Caco-2 (cell line): ENCODE measurements around the gene COL19A1. TPM values are rescaled to one million over a fixed set of nuclear protein-coding genes. Genes with fewer than 3 reads are reported as not detected.

ENCODE experiments used
- BruUV-seq: library from RNA; stranded (reverse); fragments of 400-500 nt; replicated peaks from 2 replicates; lab custom pipeline; 2021; lab: Mats Ljungman, UMichigan
- CTCF ChIA-PET: fragments of 300-600 bp; sonication (Branson Sonifier 250); formaldehyde crosslinking; loops from one replicate; lab custom pipeline; 2022; ENCODE audit warnings: antibody characterized with exemption; lab: Charles Lee
- POLR2A ChIA-PET: fragments of 300-600 bp; sonication (Branson Sonifier 250); formaldehyde crosslinking; loops from one replicate; lab custom pipeline; 2022; ENCODE audit warnings: antibody characterized with exemption; lab: Charles Lee
- DNase-seq, 2 experiments: peaks; one replicate each; pipeline versions ENCODE4 v3.0.0 to v3.0.0-alpha.2; 2020 to 2022
- H3K27me3 ChIP-seq: replicated peaks from 2 replicates; pipeline ENCODE4 v1.6.0; 2011; ENCODE audit warnings: low read length; ENCODE audit not compliant: control insufficient read depth, insufficient read depth
- H3K36me3 ChIP-seq: 2 replicates; pipeline ENCODE4 v1.5.1; 2011; ENCODE audit warnings: low read length; ENCODE audit not compliant: control insufficient read depth, insufficient read depth
- H3K4me1 ChIP-seq: fragments of 250-450 bp; sonication (Bioruptor Pico); 2 replicates; pipeline ENCODE4 v1.5.1; 2020; ENCODE audit warnings: mild to moderate bottlenecking
- H3K4me3 ChIP-seq: 2 replicates; pipeline ENCODE4 v1.5.1; 2011; ENCODE audit warnings: low read depth, mild to moderate bottlenecking, control low read depth, low read length
- H3K9me3 ChIP-seq: fragments of 250-450 bp; sonication (Bioruptor Pico); 2 replicates; pipeline ENCODE4 v1.5.1; 2020; ENCODE audit warnings: mild to moderate bottlenecking, moderate library complexity
- H3K27ac Mint-ChIP-seq: one replicate; pipeline ENCODE4 v1.8.0; 2022; ENCODE audit warnings: mixed read lengths; ENCODE audit not compliant: unreplicated experiment
- H3K27me3 Mint-ChIP-seq: one replicate; pipeline ENCODE4 v1.8.0; 2022; ENCODE audit warnings: mixed read lengths; ENCODE audit not compliant: insufficient read depth, unreplicated experiment
- H3K36me3 Mint-ChIP-seq: one replicate; pipeline ENCODE4 v1.8.0; 2022; ENCODE audit warnings: mild to moderate bottlenecking, mixed read lengths; ENCODE audit not compliant: insufficient read depth, unreplicated experiment
- H3K4me1 Mint-ChIP-seq: one replicate; pipeline ENCODE4 v1.8.0; 2022; ENCODE audit warnings: low read depth, mixed read lengths; ENCODE audit not compliant: unreplicated experiment
- H3K4me3 Mint-ChIP-seq: one replicate; pipeline ENCODE4 v1.8.0; 2022; ENCODE audit warnings: mild to moderate bottlenecking, moderate library complexity, mixed read lengths; ENCODE audit not compliant: unreplicated experiment
- H3K9me3 Mint-ChIP-seq: one replicate; pipeline ENCODE4 v1.8.0; 2022; ENCODE audit warnings: mixed read lengths; ENCODE audit not compliant: unreplicated experiment
- intact Hi-C: fragments of 100-400 bp; cut with micrococcal nuclease; formaldehyde crosslinking; loops from one replicate; pipeline ENCODE4 v1.10.0; 2022; ENCODE audit not compliant: unreplicated experiment
- total RNA-seq: library from RNA; stranded (reverse); gene quantifications from 2 replicates; pipeline ENCODE4 v1.2.3, GENCODE V29; 2022
- TF ChIP-seq, protein P1 (sequence below), 2 experiments: fragments of 200-600 bp in 1 of 2; IDR thresholded peaks; 1 replicate in 1 of 2; 2 replicates in 1 of 2; pipeline versions ENCODE4 v1.5.1 to v1.8.0; 2011 to 2022; ENCODE audit warnings: antibody characterized with exemption in 1 of 2, control low read depth in 1 of 2, inconsistent platforms in 1 of 2, low read depth in 1 of 2, low read length in 1 of 2, mild to moderate bottlenecking in 1 of 2, moderate library complexity in 1 of 2; ENCODE audit not compliant: insufficient read depth in 1 of 2, severe bottlenecking in 1 of 2, unreplicated experiment in 1 of 2

COL19A1 gene
- total RNA-seq, 1 experiment from 2014 or later = not detected

DNA sequence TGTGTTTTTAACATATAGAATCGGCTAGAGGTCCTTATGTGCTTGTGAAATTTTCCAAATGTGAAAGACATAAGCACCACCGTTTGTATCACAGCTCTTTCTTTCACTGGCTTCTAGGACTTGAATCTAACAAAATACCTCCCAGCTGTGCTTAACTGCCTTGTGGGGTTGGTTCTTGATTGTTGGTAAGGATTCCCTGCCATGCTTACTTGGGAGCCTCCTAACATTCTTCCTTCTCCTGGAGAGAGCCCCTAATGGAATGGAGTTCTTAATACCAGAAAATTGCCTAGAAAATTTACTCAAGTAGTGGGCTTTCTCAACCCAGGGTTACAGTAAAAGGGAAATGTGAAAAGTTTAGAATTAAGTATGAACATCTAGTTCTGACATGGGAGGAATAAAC, 121.2 kb downstream of the COL19A1 start:
- H3K27me3 Mint-ChIP-seq = peaks cover 15% of the 10 kb centered on the region
- no peak overlapping the region for H3K4me3 Mint-ChIP-seq
- no peaks in the 10 kb centered on the region for H3K36me3 Mint-ChIP-seq
- H3K27ac Mint-ChIP-seq = no peak overlapping the region
- Histone ChIP-seq H3K36me3 (no peaks in the 10 kb centered on the region), H3K9me3 (no peaks in the 10 kb centered on the region), H3K4me3 (no peak overlapping the region), H3K4me1 (no peaks in the 10 kb centered on the region), H3K27me3 (no peaks in the 10 kb centered on the region)
- TF ChIP-seq, protein P1, sequence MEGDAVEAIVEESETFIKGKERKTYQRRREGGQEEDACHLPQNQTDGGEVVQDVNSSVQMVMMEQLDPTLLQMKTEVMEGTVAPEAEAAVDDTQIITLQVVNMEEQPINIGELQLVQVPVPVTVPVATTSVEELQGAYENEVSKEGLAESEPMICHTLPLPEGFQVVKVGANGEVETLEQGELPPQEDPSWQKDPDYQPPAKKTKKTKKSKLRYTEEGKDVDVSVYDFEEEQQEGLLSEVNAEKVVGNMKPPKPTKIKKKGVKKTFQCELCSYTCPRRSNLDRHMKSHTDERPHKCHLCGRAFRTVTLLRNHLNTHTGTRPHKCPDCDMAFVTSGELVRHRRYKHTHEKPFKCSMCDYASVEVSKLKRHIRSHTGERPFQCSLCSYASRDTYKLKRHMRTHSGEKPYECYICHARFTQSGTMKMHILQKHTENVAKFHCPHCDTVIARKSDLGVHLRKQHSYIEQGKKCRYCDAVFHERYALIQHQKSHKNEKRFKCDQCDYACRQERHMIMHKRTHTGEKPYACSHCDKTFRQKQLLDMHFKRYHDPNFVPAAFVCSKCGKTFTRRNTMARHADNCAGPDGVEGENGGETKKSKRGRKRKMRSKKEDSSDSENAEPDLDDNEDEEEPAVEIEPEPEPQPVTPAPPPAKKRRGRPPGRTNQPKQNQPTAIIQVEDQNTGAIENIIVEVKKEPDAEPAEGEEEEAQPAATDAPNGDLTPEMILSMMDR (IDR thresholded peaks at IDR 0.05; ENCODE audit: insufficient read depth in 1 of 2, low read depth in 1 of 2, low read length in 1 of 2, severe bottlenecking in 1 of 2, unreplicated experiment in 1 of 2) = no peak
- no TSS peak for BruUV-seq
- DNase-seq = no peak
- intact Hi-C loops = no loop called here
- POLR2A ChIA-PET = no interaction called here
- H3K4me1 Mint-ChIP-seq = no peaks in the 10 kb centered on the region
- no peaks in the 10 kb centered on the region for H3K9me3 Mint-ChIP-seq
- CTCF ChIA-PET = interaction anchor here (0.5 to 0.6 kb wide), 2 partner anchors 15 to 191 kb away, joined by 3 read pairs; partner anchors contain the start of gene LMBRD1

DNA sequence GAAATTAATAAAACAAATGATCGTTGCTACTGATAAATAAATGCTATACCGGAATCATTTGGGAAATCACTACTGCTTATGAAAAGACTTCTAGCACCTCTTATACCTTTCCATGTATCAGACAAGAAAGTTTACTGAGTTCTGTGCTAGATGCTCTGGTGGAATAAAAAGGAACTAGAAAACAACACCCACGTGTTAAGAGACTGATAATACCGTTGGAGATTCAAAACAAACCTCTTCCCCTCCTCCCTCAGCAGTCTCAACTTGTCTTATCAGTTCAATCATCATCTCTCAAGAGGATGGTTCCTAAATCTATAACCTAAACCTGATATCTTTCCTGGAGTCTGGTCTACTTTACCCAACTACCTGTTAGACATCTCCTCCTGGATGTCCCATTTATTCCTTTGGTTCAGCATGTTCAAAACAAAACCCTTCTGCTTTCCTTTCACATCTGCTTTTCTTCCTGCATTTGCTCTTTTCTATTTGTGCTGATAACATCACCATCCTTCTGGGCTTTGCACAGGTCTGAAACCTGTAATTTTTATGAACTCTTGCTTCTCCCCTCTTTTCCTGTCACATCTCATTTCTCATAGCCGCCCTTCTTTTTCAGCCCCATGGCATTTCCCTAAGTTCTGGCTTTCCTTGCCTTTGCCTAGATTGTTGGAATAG, 122.2 kb downstream of the COL19A1 start:
- Mint-ChIP-seq H3K27me3 (peaks cover 15% of the 10 kb centered on the region), H3K27ac (no peak overlapping the region), H3K36me3 (no peaks in the 10 kb centered on the region), H3K4me1 (no peaks in the 10 kb centered on the region), H3K9me3 (no peaks in the 10 kb centered on the region), H3K4me3 (no peak overlapping the region)
- no peaks in the 10 kb centered on the region for H3K4me1 ChIP-seq
- H3K4me3 ChIP-seq = no peak overlapping the region
- intact Hi-C loops = no loop called here
- ChIA-PET CTCF (no interaction called here), POLR2A (no interaction called here)
- no peaks in the 10 kb centered on the region for H3K27me3 ChIP-seq
- DNase-seq = no peak
- TF ChIP-seq, protein P1 (IDR thresholded peaks at IDR 0.05; ENCODE audit: insufficient read depth in 1 of 2, low read depth in 1 of 2, low read length in 1 of 2, severe bottlenecking in 1 of 2, unreplicated experiment in 1 of 2) = no peak
- BruUV-seq = no TSS peak
- no peaks in the 10 kb centered on the region for H3K9me3 ChIP-seq
- H3K36me3 ChIP-seq = no peaks in the 10 kb centered on the region

DNA sequence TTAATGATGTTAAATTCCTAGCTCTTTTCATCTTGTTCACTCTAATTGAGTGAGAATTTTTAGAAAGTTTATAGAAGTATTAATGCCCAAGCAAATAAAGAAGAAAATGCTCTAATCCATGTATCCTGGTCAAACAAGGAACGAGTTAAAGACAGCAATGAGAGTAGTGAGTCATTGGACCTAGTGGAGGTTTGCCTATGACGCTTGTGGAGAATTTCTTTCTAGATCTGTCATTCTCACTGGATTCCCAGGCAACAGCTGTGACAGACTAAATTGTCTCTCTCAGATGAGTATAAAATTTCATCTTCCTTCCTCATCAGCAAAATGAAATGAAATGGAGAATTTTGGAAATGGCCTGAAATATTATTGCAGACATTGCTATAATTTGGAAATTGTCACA, 127.9 kb downstream of the COL19A1 start:
- POLR2A ChIA-PET = no interaction called here
- H3K9me3 Mint-ChIP-seq = no peaks in the 10 kb centered on the region
- no peak overlapping the region for H3K27ac Mint-ChIP-seq

More for the DNA sequence above, 127.9 kb downstream of the COL19A1 start:
- Histone ChIP-seq H3K27me3 (no peaks in the 10 kb centered on the region), H3K9me3 (no peaks in the 10 kb centered on the region), H3K36me3 (no peaks in the 10 kb centered on the region), H3K4me1 (no peaks in the 10 kb centered on the region), H3K4me3 (no peak overlapping the region)
- TF ChIP-seq, protein P1 (IDR thresholded peaks at IDR 0.05; ENCODE audit: insufficient read depth in 1 of 2, low read depth in 1 of 2, low read length in 1 of 2, severe bottlenecking in 1 of 2, unreplicated experiment in 1 of 2) = no peak
- Mint-ChIP-seq H3K4me3 (no peak overlapping the region), H3K36me3 (no peaks in the 10 kb centered on the region), H3K27me3 (peaks cover 12% of the 10 kb centered on the region), H3K4me1 (no peaks in the 10 kb centered on the region)
- CTCF ChIA-PET = no interaction called here
- intact Hi-C loops = no loop called here
- no TSS peak for BruUV-seq
- no peak for DNase-seq
